GM23248 (cell line): ENCODE measurements around the gene MORN1.

Experiments
- EZH2 ChIP-seq: fragments of 200-600 bp; sonication (generic); IDR thresholded peaks from 2 replicates; pipeline ENCODE4 v1.6.1; 2018; ENCODE audit warnings: antibody characterized with exemption, mild to moderate bottlenecking; ENCODE audit not compliant: insufficient read depth, poor library complexity, severe bottlenecking
- EZH2phosphoT487 ChIP-seq: fragments of 200-600 bp; sonication (generic); IDR thresholded peaks from 2 replicates; pipeline ENCODE4 v1.6.1; 2018; ENCODE audit warnings: antibody characterized with exemption, moderate library complexity, mild to moderate bottlenecking, low read depth; ENCODE audit not compliant: insufficient read depth

DNA sequence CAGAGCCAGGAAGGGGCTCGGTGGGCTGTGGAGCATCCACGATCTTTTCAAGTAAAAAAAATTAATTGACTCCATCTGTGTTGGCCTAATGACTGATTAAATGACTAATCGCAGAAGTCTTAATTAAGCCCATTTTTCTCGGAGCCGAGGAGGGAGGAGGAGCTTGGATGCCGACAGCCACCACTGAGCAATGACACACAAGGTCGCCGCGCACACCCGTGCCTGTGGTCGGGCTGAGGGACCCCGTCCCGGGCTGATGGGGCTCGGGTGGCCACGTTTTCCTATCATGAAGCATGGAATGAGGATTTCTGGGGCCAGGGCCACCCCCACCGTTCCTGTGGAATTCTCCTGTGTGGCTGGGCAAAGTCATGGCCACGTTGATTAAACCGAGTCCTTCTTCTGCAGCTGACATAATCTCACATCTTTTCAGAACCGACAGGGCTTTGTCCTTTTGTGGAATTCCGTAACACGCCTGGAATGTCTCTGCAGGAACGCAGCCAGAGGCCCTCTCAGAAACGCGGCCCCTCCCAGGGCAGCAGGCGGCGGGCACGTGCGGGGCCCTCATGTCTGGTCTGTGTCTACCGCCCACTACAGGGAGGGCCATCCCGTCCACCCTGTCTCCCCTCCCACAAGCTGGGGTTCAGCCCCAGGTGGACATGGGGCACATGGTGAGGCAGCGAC lies 60.7 kb downstream of the MORN1 start:
- TF ChIP-seq EZH2phosphoT487 (no peak), EZH2 (no peak)
